Heart left ventricle (tissue), 13 donors: ENCODE data around the gene FOXO1.

ENCODE experiments used
- POLR2A ChIP-seq, 2 donors: fragments of 450-650 bp; IDR thresholded peaks; one replicate each; pipeline ENCODE4 v1.6.1; 2017; ENCODE audit warnings: antibody characterized with exemption in 2 of 2, mild to moderate bottlenecking in 2 of 2, moderate library complexity in 2 of 2
- TF ChIP-seq, protein P1 (sequence below), 12 donors: fragments of 200-600 bp; sonication (generic) in 4 of 12; IDR thresholded peaks; one replicate each; pipeline versions ENCODE4 v1.5.0 to v1.8.0; 2018 to 2022; ENCODE audit warnings: antibody characterized with exemption in 12 of 12, mild to moderate bottlenecking in 5 of 12
- donor health status: ischemic (EF 13 %, LVEDD 7.1; RV severe dilation, severe dysfunction).
- donor health status: DM: no; HTN: yes; CAD: no.
- donor health status: DM: no; HTN: no; CAD: no.
- donor health status: ischemic (EF 25% LVEDD 6.9; RV normal size, moderate dysfunction).
- donor health status: ischemic (EF 25% LVEDD 5.7; RV mildly dilated, moderate dysfunction).
- donor health status: ischemic (EF 35%, LVEDD 5.7; RV mildly dilated, moderate dysfunction).
- donor health status: nonischemic (EF 11% LVEDD 7.7; RV severe dilation, severe dysfunction).
- donor health status: DM: yes; HTN: yes; CAD: no.
- donor health status: PGD.
- donor health status: ischemic (EF 29% LVEDD 5.4; RV normal size, mild dysfunction).
- donor health status: nonischemic (EF 23%, LVEDD 6.1; RV moderate dilation, normal function).

DNA sequence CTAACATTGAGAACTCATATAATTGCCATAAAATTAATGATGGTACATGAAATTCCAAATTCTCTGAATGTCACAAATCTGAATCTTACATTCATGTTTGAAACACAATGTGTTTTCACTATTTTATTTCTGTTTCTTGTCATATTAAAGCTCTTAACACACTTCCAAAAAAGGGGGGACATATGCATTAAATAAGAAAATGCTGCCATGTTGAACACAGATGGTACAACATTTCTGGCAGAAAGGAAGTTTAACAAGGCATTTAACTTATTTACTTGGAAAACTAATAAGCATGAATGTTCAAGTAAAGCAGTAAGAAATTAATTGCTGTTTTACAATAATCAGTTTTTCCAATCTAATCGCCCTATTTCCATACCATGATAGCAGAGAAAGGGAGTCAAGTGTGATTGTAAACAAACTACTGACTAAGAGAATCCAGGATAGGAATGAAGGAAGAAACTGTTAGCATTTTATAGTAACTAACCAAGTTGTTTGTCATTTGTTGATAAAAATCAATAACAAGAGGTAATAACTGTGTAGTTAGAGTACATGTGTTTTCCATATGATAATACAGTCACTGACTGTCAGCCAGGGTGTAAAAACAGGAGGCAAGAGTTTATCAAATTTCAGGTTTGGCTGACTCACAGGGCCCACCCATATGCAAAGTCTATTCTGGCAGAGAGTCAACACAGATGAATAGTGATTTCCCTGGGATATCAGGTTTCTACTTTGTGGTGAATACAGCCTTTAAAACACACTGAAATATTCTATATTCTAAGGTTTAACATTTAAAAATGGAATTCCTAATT lies 5.7 kb upstream of the FOXO1 start:
- TF ChIP-seq, protein P1, sequence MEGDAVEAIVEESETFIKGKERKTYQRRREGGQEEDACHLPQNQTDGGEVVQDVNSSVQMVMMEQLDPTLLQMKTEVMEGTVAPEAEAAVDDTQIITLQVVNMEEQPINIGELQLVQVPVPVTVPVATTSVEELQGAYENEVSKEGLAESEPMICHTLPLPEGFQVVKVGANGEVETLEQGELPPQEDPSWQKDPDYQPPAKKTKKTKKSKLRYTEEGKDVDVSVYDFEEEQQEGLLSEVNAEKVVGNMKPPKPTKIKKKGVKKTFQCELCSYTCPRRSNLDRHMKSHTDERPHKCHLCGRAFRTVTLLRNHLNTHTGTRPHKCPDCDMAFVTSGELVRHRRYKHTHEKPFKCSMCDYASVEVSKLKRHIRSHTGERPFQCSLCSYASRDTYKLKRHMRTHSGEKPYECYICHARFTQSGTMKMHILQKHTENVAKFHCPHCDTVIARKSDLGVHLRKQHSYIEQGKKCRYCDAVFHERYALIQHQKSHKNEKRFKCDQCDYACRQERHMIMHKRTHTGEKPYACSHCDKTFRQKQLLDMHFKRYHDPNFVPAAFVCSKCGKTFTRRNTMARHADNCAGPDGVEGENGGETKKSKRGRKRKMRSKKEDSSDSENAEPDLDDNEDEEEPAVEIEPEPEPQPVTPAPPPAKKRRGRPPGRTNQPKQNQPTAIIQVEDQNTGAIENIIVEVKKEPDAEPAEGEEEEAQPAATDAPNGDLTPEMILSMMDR (IDR thresholded peaks at IDR 0.05), result no peak
- TF ChIP-seq POLR2A (IDR thresholded peaks at IDR 0.05), result no peak
